K562 treated with DMSO at 1 percent for 12 hours (cell line): ENCODE results near the gene KRTAP26-1. TPM values are rescaled to one million over a fixed set of nuclear protein-coding genes. Genes with fewer than 3 reads are reported as not detected.

Experiments
- total RNA-seq: library from RNA; unstranded; fragments of 300-600 nt; gene quantifications from 2 replicates; pipeline ENCODE4 v1.2.3, GENCODE V29; 2022; ENCODE audit not compliant: insufficient read depth

KRTAP26-1 gene
- not detected in 2 replicates for total RNA-seq

GRCh38 chr21:30320215-30320614 lies at the start of gene KRTAP26-1:
Gene KRTAP26-1, minus strand, starts transcription at chr21:30320315. Its CDS starts 280 bp downstream, at chr21:30320035.

GRCh38 chr21:30348506-30348905 lies 28.4 kb upstream of the KRTAP26-1 start, which contains the start of gene KRTAP23-1:
Gene KRTAP23-1, minus strand, starts transcription at chr21:30348606. Its CDS starts 0 bp downstream, at chr21:30348606.

DNA sequence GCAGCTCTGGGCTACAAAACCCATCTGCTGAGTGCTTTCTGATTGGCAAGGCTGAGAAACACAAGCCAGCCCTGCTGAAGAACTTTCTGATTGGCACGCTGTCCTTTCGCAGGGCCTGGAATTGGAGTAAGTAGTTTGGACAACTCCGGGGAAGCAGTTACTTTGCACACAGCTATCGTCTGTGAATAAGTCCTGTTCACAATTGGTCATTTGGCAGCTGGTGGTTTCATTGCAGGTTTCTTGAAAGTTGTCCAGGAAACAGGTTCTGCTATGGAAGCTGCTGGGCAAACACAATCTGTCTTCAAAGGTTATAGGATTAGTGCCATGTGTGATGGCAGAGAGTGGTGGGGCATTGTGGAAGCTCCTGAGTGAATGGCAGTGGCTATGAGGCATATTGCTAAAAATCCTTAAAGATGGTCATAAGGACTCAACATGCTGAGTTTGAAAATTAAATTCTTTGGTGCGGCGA lies 17.2 kb upstream of the KRTAP26-1 start, which contains the start of gene KRTAP27-1:
KRTAP27-1 (minus strand) TSS at position 419 of the 469 bp plus-strand sequence; CDS start at position 393, 26 bp downstream.

GRCh38 chr21:30289215-30289614 lies 30.9 kb downstream of the KRTAP26-1 start, which contains the start of gene KRTAP25-1:
Gene KRTAP25-1, minus strand, starts transcription at chr21:30289514. Its CDS starts 24 bp downstream, at chr21:30289490.

DNA sequence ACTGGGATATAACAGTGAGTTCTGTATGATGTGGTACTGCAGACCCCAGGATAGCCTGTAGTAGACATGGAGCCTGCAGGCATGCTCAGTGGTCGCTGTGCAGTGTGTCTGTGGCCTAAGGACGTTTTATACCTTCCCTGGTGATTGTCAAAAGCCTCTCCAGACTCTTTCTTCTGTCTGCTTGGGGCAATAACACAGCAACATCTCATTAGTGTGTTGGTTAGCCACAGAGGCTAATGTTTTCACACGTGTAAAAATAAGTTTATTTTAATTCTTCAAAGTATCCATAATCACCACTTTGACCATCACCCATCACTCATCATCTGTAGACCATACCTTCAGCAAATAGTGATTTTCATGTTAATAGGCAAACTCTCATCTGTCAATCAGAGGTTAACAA lies 37.3 kb downstream of the KRTAP26-1 start, which contains the start of gene KRTAP24-1:
KRTAP24-1 (minus strand) TSS at position 101 of the 400 bp plus-strand sequence; CDS start at position 83, 18 bp downstream.

Other genes with a start within 250 kb of the KRTAP26-1 start
- not detected in 2 replicates for gene CLDN17, start 153.5 kb downstream of the KRTAP26-1 start, total RNA-seq
- not detected in 2 replicates for gene CLDN8, start 104.2 kb downstream of the KRTAP26-1 start, total RNA-seq
- not detected in 2 replicates for gene KRTAP24-1, start 37.4 kb downstream of the KRTAP26-1 start, total RNA-seq
- gene KRTAP25-1, start 30.8 kb downstream of the KRTAP26-1 start, total RNA-seq, result not detected in 2 replicates
- gene KRTAP27-1, start 17.4 kb upstream of the KRTAP26-1 start, total RNA-seq, result not detected in 2 replicates
- gene KRTAP23-1, start 28.3 kb upstream of the KRTAP26-1 start, total RNA-seq, result not detected in 2 replicates
- not detected in 2 replicates for gene KRTAP13-2, start 52.0 kb upstream of the KRTAP26-1 start, total RNA-seq
- not detected in 2 replicates for gene KRTAP13-1, start 75.7 kb upstream of the KRTAP26-1 start, total RNA-seq
- gene KRTAP13-3, start 105.6 kb upstream of the KRTAP26-1 start, total RNA-seq, result not detected in 2 replicates
- not detected in 2 replicates for gene KRTAP13-4, start 109.9 kb upstream of the KRTAP26-1 start, total RNA-seq
- not detected in 2 replicates for gene KRTAP15-1, start 120.0 kb upstream of the KRTAP26-1 start, total RNA-seq
- not detected in 2 replicates for gene KRTAP19-1, start 160.1 kb upstream of the KRTAP26-1 start, total RNA-seq
- gene KRTAP19-2, start 167.1 kb upstream of the KRTAP26-1 start, total RNA-seq, result not detected in 2 replicates
- not detected in 2 replicates for gene KRTAP19-3, start 171.7 kb upstream of the KRTAP26-1 start, total RNA-seq
- not detected in 2 replicates for gene KRTAP19-4, start 176.8 kb upstream of the KRTAP26-1 start, total RNA-seq
- gene KRTAP19-5, start 181.8 kb upstream of the KRTAP26-1 start, total RNA-seq, result not detected in 2 replicates
- gene KRTAP19-6, start 221.5 kb upstream of the KRTAP26-1 start, total RNA-seq, result not detected in 2 replicates
- not detected in 2 replicates for gene KRTAP19-7, start 241.0 kb upstream of the KRTAP26-1 start, total RNA-seq